Measurements from ENCODE around the gene IQSEC1. TPM values are rescaled to one million over a fixed set of nuclear protein-coding genes. Genes with fewer than 3 reads are reported as not detected.

IQSEC1 gene
- total and polyA plus RNA-seq, 2 experiments from 2014 or later: 8.0 to 51.9 TPM

DNA sequence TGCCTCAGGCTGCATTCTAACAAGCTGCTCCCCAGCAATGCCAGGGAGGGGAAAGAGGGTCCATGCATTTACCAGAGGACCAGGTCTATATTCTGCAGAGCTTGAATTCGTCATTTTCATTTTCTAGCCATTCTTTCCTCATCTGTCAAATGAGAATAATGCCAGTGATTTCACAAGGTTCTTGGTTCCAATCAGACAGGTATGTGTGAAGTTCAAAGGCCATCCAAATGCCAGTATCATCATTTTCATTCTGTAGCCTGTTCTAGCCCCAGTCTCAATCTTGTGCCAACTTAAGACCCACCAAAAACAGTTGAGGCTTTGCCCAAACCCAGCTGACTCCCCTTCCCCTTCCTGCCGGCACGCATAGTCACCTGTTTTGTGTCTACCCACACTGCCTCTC, 112.7 kb downstream of the IQSEC1 start (continued):
- TF ChIP-seq, protein P1, sequence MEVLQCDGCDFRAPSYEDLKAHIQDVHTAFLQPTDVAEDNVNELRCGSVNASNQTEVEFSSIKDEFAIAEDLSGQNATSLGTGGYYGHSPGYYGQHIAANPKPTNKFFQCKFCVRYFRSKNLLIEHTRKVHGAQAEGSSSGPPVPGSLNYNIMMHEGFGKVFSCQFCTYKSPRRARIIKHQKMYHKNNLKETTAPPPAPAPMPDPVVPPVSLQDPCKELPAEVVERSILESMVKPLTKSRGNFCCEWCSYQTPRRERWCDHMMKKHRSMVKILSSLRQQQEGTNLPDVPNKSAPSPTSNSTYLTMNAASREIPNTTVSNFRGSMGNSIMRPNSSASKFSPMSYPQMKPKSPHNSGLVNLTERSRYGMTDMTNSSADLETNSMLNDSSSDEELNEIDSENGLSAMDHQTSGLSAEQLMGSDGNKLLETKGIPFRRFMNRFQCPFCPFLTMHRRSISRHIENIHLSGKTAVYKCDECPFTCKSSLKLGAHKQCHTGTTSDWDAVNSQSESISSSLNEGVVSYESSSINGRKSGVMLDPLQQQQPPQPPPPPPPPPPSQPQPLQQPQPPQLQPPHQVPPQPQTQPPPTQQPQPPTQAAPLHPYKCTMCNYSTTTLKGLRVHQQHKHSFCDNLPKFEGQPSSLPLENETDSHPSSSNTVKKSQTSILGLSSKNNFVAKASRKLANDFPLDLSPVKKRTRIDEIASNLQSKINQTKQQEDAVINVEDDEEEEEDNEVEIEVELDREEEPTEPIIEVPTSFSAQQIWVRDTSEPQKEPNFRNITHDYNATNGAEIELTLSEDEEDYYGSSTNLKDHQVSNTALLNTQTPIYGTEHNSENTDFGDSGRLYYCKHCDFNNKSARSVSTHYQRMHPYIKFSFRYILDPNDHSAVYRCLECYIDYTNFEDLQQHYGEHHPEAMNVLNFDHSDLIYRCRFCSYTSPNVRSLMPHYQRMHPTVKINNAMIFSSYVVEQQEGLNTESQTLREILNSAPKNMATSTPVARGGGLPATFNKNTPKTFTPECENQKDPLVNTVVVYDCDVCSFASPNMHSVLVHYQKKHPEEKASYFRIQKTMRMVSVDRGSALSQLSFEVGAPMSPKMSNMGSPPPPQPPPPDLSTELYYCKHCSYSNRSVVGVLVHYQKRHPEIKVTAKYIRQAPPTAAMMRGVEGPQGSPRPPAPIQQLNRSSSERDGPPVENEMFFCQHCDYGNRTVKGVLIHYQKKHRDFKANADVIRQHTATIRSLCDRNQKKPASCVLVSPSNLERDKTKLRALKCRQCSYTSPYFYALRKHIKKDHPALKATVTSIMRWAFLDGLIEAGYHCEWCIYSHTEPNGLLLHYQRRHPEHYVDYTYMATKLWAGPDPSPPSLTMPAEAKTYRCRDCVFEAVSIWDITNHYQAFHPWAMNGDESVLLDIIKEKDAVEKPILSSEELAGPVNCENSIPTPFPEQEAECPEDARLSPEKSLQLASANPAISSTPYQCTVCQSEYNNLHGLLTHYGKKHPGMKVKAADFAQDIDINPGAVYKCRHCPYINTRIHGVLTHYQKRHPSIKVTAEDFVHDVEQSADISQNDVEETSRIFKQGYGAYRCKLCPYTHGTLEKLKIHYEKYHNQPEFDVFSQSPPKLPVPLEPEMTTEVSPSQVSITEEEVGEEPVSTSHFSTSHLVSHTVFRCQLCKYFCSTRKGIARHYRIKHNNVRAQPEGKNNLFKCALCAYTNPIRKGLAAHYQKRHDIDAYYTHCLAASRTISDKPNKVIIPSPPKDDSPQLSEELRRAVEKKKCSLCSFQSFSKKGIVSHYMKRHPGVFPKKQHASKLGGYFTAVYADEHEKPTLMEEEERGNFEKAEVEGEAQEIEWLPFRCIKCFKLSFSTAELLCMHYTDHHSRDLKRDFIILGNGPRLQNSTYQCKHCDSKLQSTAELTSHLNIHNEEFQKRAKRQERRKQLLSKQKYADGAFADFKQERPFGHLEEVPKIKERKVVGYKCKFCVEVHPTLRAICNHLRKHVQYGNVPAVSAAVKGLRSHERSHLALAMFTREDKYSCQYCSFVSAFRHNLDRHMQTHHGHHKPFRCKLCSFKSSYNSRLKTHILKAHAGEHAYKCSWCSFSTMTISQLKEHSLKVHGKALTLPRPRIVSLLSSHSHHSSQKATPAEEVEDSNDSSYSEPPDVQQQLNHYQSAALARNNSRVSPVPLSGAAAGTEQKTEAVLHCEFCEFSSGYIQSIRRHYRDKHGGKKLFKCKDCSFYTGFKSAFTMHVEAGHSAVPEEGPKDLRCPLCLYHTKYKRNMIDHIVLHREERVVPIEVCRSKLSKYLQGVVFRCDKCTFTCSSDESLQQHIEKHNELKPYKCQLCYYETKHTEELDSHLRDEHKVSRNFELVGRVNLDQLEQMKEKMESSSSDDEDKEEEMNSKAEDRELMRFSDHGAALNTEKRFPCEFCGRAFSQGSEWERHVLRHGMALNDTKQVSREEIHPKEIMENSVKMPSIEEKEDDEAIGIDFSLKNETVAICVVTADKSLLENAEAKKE (CRISPR knock-in tag; IDR thresholded peaks at IDR 0.05): no peak
- TF ChIP-seq, protein P2, sequence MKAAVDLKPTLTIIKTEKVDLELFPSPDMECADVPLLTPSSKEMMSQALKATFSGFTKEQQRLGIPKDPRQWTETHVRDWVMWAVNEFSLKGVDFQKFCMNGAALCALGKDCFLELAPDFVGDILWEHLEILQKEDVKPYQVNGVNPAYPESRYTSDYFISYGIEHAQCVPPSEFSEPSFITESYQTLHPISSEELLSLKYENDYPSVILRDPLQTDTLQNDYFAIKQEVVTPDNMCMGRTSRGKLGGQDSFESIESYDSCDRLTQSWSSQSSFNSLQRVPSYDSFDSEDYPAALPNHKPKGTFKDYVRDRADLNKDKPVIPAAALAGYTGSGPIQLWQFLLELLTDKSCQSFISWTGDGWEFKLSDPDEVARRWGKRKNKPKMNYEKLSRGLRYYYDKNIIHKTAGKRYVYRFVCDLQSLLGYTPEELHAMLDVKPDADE (IDR thresholded peaks at IDR 0.05): no peak
- TF ChIP-seq EZH2phosphoT487 (IDR thresholded peaks at IDR 0.05; ENCODE audit: unreplicated experiment): no peak
- TF ChIP-seq, protein P3, sequence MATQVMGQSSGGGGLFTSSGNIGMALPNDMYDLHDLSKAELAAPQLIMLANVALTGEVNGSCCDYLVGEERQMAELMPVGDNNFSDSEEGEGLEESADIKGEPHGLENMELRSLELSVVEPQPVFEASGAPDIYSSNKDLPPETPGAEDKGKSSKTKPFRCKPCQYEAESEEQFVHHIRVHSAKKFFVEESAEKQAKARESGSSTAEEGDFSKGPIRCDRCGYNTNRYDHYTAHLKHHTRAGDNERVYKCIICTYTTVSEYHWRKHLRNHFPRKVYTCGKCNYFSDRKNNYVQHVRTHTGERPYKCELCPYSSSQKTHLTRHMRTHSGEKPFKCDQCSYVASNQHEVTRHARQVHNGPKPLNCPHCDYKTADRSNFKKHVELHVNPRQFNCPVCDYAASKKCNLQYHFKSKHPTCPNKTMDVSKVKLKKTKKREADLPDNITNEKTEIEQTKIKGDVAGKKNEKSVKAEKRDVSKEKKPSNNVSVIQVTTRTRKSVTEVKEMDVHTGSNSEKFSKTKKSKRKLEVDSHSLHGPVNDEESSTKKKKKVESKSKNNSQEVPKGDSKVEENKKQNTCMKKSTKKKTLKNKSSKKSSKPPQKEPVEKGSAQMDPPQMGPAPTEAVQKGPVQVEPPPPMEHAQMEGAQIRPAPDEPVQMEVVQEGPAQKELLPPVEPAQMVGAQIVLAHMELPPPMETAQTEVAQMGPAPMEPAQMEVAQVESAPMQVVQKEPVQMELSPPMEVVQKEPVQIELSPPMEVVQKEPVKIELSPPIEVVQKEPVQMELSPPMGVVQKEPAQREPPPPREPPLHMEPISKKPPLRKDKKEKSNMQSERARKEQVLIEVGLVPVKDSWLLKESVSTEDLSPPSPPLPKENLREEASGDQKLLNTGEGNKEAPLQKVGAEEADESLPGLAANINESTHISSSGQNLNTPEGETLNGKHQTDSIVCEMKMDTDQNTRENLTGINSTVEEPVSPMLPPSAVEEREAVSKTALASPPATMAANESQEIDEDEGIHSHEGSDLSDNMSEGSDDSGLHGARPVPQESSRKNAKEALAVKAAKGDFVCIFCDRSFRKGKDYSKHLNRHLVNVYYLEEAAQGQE (IDR thresholded peaks at IDR 0.05; ENCODE audit: unreplicated experiment): no peak
- TF ChIP-seq NANOG (IDR thresholded peaks at IDR 0.05; ENCODE audit: borderline replicate concordance): no peak
- TF ChIP-seq ZNF114 (CRISPR knock-in tag; IDR thresholded peaks at IDR 0.05): no peak
- no peak for TF ChIP-seq STAT1 (IDR thresholded peaks at IDR 0.05; ENCODE audit: unreplicated experiment)
- no peak for TF ChIP-seq EZH2 (IDR thresholded peaks at IDR 0.05; ENCODE audit: low read depth, unreplicated experiment)
- no peak for TF ChIP-seq ZNF331 (CRISPR knock-in tag; IDR thresholded peaks at IDR 0.05; ENCODE audit: low read depth)
- no peak for TF ChIP-seq JUNB (IDR thresholded peaks at IDR 0.05; ENCODE audit: unreplicated experiment)
